Putamen (tissue), 1 donor: Measurements from ENCODE around the gene GTSE1.

ENCODE experiments used
- DNase-seq: peaks from one replicate; pipeline ENCODE4 v3.0.0-alpha.2; 2016; ENCODE audit warnings: low spot score

GTSE1 gene

DNA sequence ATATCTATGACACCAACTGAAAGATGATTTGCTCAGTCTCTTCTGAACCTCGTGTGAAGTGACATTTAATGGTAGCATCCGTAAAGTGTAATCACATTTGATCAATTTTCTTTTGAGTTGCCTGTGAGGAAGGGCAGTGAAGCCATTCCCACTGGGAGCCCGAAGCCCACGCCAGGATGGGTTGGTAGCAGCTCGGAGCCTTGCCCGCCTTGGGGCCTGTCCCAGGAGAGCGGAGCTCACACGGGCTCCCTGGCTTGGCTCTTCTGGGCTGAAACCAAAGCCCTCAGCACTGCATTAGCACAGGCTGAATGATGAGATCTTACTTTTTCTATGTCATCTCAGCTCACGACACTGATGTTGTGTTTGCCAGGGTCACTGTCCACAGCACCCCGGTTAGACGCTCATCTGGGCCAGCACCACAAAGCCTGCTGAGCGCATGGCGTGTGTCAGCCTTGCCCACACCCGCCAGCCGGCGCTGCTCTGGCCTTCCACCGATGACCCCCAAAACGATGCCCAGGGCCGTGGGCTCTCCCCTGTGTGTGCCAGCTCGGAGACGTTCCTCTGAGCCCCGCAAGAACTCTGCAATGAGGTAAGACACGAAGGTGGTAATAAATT lies 29.5 kb downstream of the GTSE1 start:
- no peak for DNase-seq

DNA sequence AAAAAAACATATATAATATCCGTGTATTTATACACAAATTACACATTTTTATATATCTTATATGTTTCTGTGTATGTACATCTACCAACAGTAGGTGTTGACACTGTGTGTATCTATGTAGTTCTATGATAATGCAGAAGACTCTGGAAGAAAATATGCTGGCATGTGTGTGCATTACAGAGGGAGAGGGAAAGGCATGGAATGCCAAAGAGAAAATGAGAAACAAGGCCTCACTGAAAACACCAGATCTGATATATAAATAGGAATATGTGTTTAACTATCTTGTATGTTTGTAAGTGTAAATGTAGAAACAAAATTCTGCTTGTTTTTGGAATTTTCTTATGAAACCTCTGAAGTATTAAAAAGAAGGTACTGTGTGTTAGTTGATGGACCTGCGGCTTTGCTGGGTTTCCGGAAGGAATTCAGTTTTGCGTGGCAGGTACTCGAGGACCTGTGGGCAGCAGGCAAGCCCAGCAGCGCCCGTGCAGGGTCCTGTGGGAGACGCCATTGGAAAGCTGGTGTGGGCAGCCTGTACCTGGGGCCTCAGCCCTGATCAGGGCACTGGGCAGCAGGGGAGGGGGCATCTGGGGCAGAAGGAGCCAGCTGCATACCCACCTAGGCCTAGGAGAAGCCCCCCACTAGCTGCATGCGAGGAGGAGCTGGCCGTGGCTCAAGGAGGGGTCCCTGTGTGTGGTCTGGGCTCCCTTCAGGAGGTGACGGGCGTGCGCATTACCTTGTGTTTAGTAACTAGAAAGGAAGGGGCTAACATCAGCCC lies 31.2 kb downstream of the GTSE1 start:
- DNase-seq = no peak

DNA sequence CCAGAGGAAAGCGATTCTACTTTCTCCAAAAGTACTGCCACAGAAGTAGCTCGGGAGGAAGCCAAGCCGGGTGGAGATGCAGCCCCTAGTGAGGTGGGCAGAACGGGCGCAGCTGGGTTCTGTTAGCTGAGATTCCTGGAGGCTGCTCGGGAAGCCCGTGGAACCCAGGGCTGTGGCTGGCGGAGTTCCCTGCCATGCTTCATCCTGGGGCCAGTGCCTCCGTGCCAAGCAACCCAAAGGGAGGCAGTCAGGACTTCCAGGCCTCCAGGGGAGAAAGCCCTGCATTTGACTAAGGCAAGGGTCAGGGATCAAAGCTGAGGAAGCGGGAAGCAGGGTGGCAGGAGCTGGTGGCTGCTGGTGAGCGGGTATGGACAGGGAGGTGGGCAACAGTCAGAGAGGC lies 32.1 kb downstream of the GTSE1 start:
- DNase-seq = no peak

DNA sequence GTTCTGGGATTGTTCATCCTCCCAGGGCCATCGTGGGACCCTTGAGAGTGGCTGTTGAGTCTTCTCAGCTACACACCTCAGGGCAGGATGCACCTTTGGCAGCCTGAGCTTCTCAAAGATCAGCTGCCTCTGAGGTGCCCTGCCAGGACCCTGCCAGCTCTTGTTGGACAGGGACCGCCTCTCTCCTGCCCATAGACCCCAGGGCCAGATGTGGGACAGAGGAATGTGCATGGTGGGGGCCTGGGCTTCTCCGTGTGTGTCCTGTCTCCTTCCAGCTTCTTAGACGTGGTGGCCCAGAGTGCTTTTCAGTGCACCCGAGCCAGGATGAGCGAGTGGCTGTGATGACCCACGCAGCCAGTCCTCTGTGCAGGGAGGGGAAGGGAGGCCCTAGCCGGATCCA lies 32.9 kb downstream of the GTSE1 start:
- no peak for DNase-seq

DNA sequence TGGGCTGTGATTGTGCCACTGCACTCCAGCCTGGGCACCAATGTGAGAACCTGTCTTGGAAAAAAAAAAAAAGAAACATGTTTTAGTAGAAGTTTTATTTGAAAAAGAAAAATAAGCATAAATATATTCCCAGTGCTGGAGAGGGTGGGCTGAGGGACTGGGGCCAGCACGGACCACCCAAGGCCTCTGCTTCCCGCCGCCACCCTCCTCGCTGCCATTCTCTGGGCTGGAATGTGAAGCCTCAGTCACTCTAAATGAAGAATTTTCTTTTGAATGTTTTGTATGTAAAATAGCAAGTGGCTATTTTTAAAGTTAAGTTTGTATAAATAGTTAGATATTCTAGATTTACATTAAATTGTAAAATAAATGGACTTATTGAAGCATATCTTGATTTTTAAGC lies 33.8 kb downstream of the GTSE1 start:
- DNase-seq = no peak

DNA sequence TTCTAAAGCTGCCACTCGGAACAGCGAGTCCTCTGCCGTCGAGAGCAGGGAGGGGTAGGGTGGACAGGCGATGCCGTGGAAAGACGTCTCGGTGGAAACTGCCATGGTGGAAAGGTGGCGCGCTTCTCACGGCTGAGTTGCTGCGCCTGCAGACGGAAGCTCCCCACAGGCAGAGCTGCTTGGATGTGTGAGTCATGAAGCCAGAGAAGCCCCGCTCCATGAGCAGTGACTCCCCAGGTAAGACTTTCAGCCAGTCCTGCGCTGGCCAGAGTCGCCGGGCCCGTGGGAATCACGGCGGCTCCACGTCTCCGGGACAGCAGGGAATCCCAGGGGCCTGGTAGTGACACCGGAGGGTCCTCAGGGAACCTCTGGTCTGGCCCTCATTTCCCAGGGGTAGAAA lies 34.8 kb downstream of the GTSE1 start:
- no peak for DNase-seq

DNA sequence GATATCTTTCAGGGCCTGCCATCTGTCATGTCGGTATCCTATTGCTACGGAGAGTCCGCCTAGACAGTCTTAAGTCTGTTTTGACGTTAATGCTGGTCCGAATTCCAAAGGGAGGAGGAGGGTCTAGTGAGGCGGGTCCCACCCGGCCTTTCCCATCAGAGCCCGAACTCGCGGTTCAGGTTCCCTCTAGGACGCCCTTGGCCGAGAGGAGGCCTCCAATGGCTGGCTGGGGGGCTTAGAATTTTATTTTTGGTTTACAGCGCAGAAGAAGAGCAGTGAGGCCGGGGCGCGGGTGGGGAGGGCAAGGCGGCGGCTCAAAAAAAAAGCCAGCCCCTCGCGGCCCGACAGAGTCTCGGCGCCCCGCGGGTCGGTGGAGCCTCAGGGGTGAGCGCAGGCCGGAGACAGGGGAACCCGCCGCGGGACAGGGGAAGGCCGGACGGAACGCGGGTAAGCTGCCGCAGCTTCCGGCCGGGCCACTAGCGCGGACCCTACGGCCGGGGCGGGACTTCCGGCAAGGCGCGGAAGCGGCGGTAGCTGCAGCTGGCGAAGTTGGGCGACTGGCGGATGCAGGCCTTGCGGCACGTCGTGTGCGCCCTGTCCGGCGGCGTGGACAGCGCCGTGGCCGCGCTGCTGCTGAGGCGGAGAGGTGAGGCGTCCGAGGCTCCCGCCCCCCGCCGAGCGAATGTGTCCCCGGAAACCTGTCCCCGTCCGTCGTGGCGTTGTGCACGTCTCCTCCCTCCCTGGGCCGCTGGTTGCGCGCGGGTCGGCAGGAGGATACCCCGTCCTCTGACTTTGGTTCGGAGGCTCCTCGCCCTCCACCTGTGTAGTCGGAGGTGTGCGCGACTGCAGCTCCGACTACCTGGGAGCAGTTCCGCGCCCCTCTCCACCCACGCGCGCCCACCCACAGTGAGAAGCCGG lies 38.8 kb downstream of the GTSE1 start, which contains the start of gene TRMU:
Gene TRMU (plus strand): TSS at position 514 of the 918 bp plus-strand sequence. CDS start 51 bp downstream, at position 565.
- DNase-seq = peak; percentile 87

DNA sequence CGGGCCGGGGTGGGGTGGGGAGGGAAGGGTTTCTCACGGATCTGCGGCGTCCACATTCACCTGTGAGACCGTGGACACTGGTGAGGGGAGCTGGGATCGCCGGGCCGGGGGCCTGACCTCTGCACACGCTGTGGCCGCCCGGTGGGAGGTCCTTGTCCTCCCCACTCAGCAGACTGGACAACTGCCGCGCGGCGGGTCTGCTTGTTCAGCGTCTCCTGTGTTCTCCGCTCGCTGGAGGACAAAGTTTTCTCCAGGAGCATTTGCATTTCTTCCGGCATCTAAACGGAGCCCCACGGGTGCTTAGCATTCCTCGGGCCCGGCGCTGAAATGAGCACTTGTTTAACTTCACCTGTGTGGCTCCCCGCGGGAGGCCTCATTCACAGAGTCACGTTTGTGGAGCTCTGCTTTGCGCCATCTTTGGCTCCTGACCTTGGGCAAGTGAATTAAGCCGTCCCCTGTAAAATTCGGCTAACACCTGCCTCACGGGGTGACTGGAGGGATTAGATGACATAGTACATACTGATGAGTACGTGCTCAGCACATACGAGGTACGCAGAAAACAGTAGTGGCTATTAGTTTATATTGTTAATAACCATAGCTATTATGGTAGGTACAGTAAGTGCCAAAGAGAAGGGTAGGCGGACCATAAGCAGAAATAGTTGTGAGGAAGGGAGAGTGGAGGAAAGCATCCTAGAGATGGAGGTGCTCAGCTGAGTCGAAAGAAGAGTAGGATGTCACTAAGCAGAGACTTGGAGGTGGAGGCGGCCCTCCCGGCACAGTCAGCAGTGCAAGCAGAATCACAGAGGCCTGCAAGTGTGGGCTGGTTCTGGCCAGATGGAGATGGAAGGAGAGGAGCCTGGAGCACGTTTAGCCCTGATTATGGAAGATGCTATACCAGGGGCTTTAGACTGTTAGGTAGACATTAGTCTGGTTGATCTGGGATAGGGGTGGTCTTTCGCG lies 39.7 kb downstream of the GTSE1 start:
- DNase-seq = no peak

DNA sequence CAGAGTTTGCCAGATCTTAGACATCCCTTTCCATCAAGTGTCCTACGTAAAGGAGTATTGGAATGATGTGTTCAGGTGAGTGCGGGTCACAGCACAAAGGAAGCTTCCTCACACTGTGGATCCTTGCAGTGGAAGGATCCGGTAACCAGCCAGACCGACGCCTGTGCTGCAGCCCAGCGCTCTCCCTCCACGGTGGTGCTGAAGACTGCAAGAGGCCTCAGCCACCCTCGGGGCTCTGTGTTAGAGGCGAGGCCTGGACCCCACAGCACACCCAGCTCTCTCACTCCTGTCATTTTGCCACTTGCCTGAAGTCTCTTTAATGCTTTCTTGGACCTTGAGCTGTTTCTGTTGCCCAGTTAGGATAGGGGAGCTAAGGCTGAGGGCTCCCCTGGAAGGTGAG lies 41.2 kb downstream of the GTSE1 start:
- no peak for DNase-seq

DNA sequence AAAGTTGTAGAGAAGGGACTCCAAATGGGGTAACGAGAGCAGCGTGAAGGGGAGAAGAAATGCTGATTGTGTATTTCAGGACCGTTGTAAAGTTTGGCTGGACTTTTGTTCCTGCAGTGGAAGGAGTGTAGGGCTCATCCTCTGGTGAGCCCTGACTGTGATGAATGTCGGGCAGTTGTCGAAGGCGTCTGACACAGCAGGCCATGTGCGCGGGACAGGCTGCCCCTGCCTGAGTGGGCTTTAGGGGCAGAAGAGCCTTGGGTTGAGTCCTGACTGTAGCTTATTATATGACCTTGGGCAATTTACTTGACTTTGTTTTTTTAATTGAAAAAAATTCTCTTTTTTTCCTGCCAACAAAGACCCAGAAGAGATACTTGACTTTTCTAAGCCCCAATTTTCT lies 42.0 kb downstream of the GTSE1 start:
- no peak for DNase-seq

DNA sequence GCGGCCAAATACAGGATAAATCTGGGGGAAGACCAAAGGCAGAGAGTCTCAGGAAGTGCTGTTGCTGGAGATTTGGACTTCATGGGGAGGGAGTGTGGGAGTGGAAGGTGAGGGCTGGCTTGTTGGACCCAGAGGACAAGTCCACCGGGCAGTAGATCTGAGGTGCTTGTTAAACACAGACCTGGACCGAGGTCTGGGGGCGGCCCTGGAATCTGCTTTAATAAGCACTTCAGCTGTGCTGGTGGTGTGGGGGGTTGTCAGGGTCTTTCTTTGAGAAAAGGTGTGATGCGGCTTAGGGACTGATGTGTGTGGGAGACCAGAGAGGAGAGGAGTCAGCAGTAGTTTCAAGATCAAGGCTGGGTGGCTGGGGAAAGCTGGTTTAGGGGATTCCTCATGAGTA lies 43.3 kb downstream of the GTSE1 start:
- no peak for DNase-seq

DNA sequence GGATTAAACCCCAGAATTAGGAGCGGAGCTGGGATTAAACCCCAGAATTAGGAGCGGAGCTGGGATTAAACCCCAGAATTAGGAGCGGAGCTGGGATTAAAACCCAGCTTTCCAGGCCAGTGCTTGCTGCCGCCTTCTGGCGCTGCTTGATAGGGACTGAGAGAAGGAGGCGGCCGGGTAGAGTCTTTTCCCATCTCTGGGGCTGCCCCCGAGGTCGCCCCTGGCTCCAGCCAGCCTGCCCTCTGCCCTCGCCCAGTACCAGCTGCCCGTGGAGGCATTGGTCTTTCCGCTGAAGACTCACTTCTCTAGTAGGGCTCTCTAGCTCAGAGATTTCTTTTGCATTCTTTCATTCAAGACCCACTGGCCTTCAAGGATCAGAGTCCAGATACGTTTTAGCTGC lies 44.0 kb downstream of the GTSE1 start:
- no peak for DNase-seq

DNA sequence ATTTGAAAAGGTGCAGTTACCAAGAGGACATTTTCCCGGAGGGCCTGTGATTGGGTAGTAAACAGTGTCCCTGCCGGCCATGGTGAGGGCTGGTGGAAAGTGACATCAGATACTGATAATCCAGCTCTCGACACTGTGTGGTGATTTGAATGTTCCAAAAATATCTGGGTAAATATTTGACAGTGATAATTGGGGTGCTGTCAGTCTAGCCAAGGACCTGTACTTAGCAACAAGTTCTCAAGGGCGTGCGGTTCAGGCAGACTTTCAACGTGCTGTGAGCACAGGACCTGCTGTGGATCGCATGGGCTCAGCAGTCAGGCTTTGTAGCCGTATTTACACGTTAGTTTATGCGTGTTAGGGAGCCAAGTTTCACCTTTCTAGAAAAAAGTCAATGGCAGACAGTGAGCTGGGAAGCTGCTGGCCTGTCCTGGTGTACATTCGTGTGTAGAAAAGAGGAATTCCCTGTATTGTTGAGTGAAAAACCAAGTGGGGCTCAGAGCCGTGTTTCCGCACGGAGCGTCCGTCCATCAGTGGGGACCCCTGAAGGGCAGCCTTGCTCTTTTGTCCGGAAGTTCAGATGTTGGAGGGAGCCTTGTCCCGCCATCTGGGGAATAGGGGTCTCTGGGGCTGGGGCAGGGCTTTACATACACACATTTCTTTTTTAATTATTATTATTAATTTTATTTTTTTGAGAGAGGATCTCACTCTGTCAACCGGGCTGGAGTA lies 50.2 kb downstream of the GTSE1 start:
- no peak for DNase-seq

DNA sequence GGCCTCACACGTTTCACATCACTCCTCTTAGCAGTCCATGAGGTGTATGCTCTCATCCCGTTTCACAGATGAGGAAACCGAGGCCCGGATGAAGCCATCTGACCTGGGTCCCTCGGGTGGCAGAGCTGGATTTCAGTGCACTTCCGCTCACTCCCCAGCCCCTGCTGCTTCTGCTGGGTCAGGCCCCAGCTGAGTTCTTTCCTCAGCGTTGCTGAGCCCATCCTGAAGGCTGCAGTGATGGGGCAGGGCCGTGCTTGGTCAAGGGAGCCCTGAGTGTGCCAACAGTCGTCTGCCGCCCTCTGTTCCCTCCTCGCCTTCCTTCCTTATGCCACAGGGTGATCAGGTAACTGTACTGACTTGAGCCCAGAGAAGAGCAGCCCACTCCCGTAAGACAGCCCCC lies 51.0 kb downstream of the GTSE1 start:
- no peak for DNase-seq

DNA sequence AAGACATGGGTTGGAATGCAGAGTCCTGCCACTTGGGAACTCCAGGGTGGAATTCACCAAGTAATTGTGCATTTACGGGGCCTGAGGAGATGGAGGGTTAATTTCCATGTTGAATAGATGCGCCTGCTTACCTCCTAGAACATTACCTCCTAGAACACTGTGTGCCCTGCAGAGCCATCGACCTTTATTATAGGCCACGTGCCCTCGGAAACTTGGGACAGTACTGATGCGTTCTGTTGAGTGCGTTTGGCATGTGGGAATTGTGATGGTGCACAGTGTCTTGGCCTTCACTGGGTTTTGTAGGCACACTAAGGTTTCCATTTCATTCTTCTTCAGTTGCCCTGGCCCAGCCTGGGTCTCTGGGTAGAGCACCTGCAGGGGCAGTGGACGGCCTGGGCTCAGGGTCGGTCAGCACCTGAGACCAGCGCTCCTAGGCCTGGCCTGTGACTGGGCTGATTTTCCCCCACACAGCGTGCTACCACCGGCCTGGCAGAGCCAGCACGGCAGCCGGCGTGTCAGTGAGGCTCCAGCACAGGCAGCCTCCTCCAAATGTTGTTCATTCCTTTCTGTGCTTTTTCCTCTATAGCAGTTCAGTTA lies 51.5 kb downstream of the GTSE1 start:
- no peak for DNase-seq

DNA sequence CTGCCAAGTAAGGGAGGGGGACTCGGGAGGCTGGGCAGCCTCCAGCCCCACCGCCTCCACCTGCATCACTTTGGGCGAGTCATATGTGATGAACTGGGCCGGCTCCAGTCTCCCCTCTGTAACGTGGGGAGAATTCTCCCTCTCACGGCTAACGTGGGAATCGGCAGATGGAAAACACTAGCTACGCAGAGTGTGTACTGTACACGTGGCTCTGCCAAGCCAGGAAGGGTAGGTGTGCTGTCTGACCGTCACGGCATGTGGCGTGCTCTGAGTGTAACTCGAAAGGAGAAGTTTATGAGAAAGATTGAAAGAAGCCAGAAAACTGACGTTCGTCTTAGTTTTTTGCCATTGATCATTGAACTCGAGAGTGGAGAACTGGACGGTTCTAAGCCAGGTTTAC lies 52.6 kb downstream of the GTSE1 start:
- DNase-seq = no peak

DNA sequence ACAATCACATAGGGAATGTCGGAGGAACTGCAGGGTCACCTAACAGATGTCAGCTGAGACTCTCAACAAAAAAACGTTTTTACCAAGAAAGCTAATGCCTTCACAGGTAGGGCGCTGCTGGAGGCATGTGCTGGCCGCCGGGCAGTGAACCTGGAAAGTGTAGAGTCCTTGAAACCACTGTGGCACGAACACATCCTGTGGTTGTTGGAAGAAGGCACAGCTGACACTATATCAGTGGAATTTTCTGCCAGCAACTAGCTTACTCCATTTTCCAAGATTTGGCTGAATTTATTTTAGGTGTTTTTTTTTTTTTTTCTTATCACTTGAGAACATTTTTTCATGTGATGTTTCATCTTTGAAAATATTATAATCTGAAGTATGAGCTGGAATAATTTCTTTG lies 53.0 kb downstream of the GTSE1 start:
- DNase-seq = no peak

DNA sequence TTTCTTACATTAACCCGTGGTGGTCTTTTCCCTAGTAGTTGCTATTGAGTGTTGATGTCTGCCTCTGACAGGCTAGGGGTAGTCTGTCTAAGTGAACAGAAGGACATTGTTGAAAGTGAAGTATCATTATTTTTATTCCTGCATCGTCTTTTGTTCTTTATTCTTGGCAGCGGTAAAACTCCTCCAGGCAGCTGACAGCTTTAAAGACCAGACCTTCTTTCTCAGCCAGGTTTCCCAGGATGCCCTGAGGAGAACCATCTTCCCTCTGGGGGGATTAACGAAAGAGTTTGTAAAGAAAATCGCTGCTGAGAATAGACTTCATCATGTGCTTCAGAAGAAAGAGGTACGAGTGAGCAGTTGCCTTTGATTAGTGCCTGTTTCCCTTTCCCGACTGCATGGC lies 53.5 kb downstream of the GTSE1 start:
- DNase-seq = no peak

DNA sequence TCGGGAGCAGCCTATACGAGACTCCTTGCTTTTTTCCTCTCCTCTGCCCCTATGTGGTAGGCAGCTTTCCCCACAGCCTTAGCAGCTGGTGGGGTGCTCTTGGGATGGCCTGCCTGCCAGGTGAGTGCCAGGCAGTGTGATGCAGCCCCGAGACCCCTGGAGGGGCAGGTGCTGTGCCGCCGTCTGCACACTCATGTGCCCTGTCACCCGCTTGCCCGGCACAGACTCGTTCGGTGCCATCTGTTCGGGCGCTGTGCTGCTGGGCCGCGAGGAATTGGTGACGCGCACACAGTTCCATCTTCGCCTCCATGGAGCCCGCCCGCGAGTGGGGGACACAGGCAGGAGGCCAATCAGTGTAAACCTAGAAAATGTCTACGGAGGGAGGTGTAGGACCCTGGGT lies 54.0 kb downstream of the GTSE1 start:
- DNase-seq = no peak

DNA sequence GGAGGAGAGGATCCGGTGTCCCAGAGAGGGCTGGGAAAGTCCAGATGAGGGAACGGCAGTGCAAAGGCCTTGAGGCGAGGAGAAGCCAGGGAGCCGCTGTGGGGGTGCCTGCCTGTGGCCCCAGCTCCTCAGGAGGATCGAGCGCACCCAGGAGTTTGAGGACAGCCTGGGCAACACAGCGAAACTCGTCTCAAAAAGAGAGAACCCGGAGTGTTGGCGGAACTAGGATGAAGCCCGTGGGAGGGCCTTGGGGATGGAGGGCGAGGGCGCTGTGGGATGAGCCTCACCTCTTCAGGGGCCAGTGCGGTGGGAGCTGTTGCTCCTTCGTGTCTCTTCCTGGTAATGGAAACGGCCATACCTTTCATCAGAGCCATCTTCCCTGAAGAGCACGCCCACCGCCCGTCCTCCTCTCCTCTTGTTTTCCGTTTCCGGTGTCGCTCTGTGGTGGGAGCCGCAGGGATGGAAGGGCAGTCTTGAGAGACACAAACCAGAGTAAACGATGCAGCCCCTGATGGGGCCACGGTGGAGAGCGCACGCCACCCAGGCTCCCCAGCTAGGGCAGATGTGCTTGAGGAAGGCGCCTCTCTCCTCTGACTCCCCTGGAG lies 54.6 kb downstream of the GTSE1 start:
- no peak for DNase-seq
